NOMO-1 treated with DMSO at 0.1 percent for 48 hours (cell line): ENCODE results near the gene SLC35B4.

ENCODE experiments used
- DNase-seq: peaks from one replicate; lab custom pipeline; 2025; ENCODE audit not compliant: unreplicated experiment; lab: John Stamatoyannopoulos, UW

The SLC35B4 gene

DNA sequence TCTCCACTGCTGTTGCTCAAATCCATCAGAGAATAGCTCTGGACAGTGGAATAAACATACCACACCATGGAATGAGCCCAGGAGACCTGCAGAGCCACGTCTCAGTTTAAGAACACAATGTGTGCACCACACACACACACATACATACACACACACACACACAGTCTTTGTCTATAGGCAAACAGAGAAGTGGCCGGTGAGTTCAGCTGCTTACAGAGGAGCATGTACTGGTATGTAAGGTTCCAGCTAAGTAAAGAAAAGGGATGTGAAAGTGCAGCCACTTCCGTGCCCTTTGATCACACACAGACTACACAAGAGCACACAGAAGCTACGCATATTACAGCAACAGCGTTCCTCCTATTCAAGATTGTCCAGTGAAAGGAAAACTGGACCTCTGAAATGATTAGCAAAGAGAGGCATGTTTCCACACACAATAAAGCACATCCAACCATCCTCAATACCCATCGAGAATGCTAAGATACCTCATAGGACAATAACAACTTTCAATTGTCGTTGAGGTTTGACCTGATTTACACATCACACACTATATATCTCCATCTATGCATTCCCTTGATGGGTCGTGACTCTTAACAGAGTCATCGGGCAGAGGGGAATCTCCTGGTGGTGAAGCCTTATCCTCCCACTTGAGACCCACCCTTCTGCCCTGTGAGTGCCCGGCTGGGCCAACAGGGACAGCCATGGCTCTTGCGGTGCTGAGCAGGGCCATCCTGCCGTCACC lies 23.6 kb downstream of the SLC35B4 start:
- DNase-seq: peak; percentile 79

DNA sequence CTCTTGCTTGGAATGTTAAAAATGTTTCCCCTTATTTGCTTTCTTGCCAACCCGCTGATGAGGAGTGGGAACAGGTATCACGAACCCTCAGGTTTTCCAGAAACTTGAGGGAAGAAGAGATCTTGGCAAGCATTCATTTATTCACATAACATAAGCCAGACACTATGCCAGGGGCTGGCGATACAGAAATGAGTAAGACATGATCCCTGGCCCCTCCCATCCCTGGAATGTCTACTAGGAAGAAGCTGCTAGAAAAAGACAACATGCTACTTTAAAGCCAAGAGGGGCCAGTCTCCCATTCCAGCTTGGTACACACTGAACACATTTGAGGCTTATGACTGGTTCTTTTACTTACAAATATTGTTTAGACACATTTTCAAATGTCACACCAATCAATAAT lies 26.4 kb downstream of the SLC35B4 start:
- no peak for DNase-seq

DNA sequence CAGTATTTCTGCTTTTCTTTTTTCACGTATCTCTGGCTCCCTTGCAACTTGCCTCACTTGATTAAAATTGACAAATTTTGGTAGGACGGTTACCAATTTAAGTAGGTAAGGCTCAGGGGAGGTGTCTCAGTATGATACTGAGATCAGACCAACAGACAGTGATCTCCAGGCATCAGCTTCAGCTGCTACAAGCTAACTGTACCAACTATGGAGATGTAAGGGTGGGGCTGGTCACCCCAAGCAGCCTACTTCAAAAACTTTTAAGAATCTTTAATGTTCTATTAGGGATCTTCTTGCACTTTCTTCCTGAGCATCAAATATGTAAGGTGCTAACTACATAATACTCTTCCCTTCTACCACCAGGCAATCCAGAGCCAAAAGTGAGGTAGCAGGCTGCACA lies 26.9 kb downstream of the SLC35B4 start:
- no peak for DNase-seq

DNA sequence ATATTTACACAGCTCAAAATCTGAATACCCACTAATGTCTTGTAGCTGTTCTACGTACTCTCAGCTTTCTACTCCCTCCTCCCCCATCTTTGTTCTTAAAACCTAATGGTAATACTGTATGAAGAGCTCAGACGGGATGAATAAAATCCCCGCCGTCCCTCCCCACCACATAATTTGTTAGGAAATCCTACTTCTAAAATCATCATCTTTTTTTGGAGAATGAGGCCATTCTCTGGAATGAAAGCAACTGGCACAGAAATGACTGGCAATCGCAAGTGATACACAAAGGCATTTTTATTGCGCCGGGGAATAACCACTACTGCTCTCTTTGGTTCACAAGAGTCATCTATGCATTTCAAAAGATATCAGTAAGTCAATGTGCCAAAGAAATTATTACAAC lies 27.3 kb downstream of the SLC35B4 start:
- DNase-seq: no peak

DNA sequence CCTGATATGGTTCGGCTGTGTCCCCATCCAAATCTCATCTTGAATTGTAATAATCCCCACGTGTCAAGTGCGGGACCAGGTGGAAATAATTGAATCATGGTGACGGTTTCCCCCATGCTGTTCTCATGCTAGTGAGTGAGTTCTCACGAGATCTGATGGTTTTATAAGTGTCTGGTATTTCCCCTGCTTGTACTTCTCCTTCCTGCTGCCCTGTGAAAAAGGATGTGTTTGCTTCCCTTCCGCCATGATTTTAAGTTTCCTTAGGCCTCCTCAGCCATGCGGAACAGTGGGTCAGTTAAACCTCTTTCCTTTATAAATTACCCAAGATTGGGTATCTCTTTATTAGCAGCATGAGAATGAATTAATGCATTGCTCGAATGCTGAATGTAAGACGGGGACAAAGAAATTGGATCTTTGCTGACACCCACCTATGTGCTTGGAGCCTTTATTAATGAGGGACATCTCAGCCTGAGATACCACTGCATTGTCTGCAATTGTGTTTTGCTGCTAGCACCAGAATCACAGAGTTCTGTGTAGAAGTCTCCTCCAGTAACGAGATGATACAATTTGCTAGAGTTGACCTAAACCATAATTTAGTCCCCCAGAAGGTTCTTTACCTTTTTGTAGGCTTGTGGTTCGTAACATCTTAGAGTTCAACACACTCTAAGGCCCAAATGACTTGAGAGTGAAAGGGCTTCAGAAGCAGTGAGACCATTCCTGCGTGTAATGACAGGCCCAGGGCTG lies 28.6 kb downstream of the SLC35B4 start:
- no peak for DNase-seq

DNA sequence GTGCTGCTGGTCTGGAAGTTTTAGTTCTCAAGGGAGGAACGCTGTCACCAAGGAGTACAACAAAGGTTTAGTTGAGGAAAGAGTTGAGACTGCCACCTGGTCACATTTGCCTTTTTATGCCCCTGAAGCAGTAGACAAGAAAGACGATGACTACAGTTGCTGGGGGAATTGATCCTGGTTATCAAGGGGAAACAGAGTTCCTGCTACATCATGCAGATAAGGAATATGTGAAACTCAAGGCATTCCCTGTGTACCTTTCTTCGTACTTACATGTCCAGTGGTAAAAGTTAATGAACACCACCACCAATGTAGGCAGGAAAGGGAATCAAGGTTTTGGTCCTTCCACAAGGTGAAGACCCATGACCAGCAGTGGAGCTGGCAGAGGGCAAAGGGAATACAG lies 31.8 kb downstream of the SLC35B4 start:
- DNase-seq: no peak

DNA sequence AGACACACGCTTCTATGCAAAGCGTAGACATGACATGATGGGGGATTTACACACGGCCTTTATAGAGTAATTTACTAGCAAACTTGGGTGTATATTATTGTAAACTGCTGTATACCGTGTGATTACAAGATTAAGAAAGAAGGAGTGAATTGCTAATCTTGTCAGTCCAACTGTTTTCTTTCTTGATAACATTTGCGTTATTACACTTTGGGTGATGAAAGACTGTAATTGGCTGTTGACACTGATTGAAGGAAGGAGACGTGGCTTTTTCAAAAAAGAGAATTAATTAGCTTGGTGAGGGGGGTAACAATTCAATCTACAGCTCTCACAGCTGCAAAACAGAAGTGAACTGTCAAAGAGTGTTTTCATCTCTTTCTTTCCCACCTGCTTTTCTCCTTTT lies 32.7 kb downstream of the SLC35B4 start:
- DNase-seq: no peak

DNA sequence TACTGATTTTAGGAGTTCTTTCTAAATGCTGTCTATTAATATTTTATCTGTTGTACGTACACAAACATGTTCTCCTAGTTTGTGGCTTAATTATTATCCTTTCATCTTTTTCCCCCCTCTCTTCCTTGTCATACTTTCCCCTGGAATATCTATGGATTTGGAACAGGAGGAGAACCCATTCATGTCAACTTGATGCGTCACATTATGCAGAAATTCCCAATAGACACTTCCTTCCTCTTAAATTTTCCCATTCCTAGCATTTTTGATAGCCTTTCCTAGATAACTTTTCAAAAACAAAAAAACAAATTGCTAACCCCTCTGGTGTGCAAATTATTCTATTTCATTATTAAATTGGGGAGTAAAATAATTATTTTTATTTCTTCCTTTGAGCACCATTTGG lies 36.2 kb downstream of the SLC35B4 start:
- DNase-seq: no peak

DNA sequence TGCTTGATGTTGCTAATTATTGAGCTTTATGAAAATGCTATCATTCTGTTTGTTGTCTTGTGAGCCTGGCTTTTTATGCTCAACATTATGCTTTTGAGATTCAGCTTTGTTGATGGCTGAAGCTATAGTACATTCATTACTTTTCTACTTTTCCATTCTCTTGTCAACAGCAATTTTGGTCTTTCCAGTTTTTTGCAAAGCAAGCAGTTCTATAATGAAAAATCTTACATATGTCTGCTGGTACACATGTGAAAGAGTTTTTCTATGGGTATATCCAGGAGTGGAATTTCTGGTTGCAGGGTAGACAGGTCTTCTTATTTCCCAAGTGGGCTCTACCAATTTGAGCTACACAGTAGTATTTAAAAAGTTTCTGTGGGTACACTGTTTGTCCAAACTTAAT lies 36.8 kb downstream of the SLC35B4 start:
- DNase-seq: no peak

DNA sequence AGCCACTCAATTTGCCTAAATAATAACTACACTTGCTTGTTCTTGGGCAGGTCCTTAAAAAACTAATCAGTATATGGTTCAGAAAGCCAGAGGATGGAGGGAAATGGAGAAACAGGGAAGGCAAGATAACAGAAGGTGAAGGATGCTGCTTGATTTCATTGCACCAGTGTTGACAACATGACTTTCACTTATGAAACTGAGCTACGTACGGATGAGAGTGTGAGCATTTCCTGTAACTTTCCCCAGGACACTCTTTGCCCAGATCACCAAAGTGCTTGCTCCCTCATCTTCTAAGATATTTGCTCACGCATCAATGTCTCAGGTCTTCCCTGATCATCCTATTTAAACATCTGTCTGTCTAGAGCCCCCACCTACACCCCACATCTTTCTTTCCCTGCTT lies 37.4 kb downstream of the SLC35B4 start:
- no peak for DNase-seq

DNA sequence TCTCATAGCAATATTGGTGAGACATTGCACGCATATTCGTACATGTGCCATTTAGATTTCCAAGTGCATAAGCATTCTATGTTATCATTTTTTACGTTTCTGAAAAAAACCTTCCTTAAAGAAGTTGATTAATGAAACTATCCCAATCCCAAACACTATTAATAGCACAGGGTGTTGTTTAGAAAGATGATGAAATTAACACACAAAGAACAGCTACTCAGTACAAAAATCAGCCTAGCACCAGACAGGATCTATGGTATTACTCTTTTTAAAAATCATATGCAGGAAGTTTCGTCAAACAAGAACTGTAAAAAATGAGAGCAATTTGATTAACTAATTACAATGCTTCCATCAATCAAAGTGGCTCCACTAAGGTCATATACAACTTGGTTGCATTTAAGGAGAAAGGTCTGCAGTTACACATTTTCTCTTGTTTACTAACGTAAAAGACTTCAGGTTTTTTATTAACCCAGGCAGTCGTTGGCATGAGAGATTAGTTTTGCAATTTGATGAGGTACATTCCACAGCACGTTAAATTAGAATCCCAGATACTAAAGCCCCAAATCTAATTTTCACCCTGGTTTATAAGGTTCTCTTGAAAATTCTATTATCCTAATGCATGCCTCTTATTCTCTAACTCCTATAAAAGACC lies 38.1 kb downstream of the SLC35B4 start:
- no peak for DNase-seq

DNA sequence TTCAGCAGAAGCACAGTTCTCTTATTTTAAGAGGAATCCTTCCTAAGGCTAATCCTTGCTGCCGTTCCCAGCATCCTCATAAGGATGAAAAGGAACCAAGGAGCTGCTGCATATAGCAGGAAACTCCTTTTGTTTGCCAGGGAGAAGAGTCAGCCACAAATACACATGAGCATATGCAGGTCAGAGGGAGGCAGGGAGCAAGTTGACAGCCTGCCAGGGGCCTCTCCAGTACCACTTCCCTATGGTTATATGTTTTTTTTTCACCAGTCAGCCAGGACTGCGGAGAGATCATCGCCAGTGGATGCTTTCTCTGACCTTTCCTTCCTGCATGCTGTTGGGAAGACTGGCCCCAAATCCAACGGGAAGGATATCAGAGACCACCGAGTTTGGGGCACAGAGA lies 39.8 kb downstream of the SLC35B4 start:
- DNase-seq: no peak

DNA sequence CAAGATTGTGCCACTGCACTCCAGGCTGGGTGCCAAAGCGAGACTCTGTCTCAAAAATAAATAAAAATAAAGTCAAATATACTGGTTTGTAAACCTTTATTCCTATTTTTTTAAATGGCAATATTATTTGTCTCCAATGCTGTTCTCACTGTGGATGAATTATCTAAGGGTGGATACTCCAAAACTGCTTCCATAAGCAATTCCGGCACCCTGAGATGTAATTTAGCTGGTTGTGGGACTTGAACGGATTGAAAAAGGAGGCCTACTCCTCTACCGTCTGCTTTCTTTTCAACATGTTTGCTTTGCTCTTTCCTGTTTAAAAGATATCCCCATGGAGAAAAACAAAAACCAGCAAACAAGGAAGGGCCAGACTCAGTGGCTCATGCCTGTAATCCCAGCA lies 54.4 kb downstream of the SLC35B4 start:
- no peak for DNase-seq

DNA sequence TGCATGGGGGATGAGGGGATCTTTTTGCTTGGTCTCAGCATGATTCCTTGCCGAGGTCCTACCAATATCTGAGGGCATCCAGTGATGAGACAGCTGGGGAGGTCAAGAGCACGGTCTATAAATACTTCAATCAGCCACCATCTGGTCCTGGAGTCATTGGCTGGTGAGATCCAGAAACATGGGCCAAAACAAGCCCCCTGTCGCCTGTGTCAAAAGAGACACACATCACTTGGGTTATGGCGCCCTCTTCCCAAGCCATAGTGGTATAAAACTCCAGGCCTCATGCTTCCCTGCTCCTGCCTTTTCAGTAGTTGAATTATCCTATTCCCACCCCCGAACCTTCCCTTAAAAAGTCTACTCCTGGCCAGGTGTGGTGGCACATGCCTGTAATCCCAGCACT lies 60.9 kb downstream of the SLC35B4 start:
- DNase-seq: no peak

DNA sequence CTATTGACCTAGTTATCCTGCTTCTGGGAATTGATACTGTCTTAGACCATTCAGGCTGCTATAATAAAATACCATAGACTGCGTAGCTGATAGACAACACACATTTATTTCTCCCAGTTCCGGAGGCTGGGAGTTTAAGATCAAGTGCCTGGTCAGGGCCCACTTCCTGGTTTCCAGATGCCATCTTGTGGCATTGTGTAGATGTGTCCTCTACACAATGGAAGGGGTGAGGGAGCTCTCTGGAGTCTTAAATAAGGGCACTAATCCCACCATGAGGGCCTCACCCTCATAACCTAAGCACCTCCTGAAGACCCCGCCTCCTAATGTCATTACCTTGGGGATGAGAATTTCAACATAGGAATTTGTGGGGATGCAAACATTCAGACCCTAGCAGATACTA lies 62.4 kb downstream of the SLC35B4 start:
- no peak for DNase-seq

DNA sequence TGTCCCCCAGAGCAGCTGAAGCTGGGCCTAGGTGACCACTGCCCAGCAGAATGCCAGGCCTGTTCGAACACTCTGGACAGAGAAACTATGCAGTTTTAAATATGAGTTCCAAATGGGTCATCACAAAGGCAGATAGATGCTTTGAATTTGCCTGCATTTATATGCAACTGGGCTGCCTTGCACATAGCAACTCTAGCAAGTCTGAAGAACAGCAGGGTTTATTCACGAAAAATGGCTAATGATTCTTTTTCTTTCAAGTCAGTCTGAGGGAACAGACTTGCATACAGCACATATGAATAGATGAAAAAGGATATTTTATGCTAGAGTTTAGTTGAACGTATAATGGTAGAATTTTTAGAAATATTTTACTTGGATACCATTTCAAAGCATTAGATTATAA lies 68.5 kb downstream of the SLC35B4 start:
- DNase-seq: no peak

DNA sequence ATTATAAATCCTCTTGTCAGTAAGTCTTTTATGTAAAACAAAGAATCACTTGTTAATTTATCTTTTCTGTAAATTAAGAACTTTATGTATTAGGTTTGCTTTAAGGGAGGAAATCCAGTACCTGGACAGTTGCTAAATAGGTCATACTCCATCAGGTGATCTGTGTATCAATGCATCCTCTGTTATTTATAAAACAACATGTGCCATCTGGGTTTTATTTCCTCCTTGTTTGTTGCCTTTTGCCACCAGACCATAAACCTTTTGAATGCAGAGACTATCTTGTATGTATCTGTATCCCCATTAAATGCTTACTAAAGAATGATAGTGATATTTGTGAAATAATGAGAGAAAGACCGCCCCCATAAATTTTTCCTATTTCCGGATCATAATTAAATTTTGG lies 70.0 kb downstream of the SLC35B4 start:
- no peak for DNase-seq

DNA sequence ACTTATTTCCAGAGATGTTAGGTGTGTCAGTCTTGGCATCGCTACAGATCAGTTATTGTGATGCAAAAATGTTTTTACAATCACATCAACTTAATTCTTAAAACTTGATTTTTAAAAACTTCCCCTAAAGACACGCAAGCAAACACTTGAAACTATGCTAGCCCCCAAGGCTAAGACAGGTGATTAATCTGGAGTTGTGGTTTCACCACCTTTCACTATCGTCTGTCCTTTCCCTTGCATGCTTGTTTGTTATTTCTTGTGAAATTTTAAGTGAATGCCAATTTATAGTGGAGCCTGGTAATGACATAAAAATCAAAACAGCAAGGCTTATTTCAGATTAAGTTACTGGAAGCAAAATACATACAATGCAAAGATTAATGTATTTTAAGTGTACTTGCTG lies 70.4 kb downstream of the SLC35B4 start:
- no peak for DNase-seq

DNA sequence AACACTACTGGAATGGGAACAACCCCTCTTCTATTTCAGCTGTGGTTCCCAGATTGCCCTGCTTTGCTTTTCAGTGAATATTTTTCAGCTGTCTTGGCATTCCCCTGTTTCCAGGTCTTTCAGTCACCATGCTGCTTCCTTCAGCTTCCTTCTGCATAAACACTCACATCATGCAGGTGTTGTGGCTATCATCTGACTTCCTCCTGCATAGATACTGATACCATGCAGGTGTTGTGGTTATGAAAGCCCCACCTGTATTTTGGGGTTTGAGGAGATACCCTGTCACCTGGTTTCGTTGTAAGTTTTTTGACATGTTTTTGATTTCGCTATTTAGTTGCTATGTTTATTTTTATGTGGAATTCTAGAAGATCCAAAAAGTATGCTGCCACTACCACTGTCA lies 71.5 kb downstream of the SLC35B4 start:
- no peak for DNase-seq
